Upper lobe of right lung (tissue), 1 donor: ENCODE results near the gene IL11RA. TPM values are rescaled to one million over a fixed set of nuclear protein-coding genes. Genes with fewer than 3 reads are reported as not detected.

ENCODE experiments used
- ATAC-seq: fragments of 200-7000 bp; cut with Tn5 transposase; one replicate; pipeline ENCODE4 v1.9.1; 2020; ENCODE audit warnings: mild to moderate bottlenecking, moderate library complexity
- DNase-seq: peaks from one replicate; pipeline ENCODE4 v3.0.0-alpha.2; 2020
- H3K27ac ChIP-seq: fragments of 200-600 bp; one replicate; pipeline ENCODE4 v1.8.0; 2022
- H3K27me3 ChIP-seq: fragments of 200-600 bp; one replicate; pipeline ENCODE4 v1.8.0; 2022; ENCODE audit warnings: mild to moderate bottlenecking
- H3K36me3 ChIP-seq: fragments of 200-600 bp; one replicate; pipeline ENCODE4 v1.8.0; 2022
- H3K4me1 ChIP-seq: fragments of 200-600 bp; one replicate; pipeline ENCODE4 v1.8.0; 2022
- H3K4me3 ChIP-seq: fragments of 200-600 bp; one replicate; pipeline ENCODE4 v1.8.0; 2022; ENCODE audit warnings: mild to moderate bottlenecking
- H3K9me3 ChIP-seq: fragments of 200-600 bp; one replicate; pipeline ENCODE4 v1.8.0; 2022
- intact Hi-C: fragments of 100-400 bp; cut with DNase I; formaldehyde crosslinking; loops from one replicate; pipeline ENCODE4 v1.11.0; 2022
- total RNA-seq: library from RNA; stranded (reverse); fragmentation: NEBNext Ultra II Directional; extraction: Animal tissue kit (Norgen Biotek cat#: 25700); gene quantifications from one replicate; pipeline ENCODE4 v1.2.1, GENCODE V29; 2021
- TF ChIP-seq, protein P1 (sequence below): fragments of 200-600 bp; IDR thresholded peaks from one replicate; pipeline ENCODE4 v1.8.0; 2022; ENCODE audit warnings: antibody characterized with exemption
- donor health status: DM: no; HTN: yes; CAD: no; lungs with severe emphysema.

IL11RA gene
- total RNA-seq, 1 donor from 2014 or later, result 18.7 TPM

DNA sequence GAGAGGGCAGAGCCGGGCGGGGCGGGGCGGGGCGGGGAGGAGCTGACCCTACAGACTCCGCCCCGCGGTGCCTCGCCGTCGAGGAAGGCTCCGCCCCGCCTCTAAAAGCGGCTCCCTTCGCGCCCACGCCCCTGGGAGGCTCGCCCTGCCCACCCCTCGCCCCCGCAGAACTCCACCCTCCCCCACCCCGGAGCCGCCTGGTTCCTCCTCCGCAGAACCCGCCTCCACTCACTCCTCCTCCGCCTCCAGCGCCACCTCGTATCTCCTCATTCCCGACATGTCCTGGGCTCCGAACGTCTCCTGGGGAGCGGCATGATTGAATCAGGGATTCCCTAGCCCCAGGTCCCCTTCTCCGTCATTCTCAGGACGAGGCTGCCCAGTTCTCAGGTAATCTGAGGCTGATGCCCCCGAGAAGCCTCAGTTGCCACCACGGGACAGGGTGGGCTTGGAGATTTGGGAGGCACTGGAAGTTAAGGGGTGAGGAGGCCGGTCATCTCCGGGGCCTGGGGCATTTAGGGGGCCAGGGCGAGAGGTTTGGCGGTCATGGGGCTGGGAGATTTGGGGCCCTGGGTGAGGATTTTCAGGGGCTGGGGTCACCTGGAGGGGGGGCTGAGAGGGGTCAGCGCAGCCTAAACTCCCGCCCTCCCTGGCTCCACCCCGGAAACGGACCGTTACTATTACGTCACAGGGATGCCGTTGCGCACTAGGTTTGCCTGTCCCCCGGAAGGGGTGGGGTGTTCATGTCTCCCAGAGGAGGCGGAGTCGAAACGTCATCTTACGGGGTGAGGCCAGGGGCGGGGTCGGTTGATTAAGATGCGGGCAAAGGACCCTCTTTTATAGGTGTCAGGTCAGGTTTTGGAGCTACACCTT is 13.6 kb downstream of the IL11RA start:
- TF ChIP-seq, protein P1, sequence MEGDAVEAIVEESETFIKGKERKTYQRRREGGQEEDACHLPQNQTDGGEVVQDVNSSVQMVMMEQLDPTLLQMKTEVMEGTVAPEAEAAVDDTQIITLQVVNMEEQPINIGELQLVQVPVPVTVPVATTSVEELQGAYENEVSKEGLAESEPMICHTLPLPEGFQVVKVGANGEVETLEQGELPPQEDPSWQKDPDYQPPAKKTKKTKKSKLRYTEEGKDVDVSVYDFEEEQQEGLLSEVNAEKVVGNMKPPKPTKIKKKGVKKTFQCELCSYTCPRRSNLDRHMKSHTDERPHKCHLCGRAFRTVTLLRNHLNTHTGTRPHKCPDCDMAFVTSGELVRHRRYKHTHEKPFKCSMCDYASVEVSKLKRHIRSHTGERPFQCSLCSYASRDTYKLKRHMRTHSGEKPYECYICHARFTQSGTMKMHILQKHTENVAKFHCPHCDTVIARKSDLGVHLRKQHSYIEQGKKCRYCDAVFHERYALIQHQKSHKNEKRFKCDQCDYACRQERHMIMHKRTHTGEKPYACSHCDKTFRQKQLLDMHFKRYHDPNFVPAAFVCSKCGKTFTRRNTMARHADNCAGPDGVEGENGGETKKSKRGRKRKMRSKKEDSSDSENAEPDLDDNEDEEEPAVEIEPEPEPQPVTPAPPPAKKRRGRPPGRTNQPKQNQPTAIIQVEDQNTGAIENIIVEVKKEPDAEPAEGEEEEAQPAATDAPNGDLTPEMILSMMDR, result no peak
- intact Hi-C loops, result no loop called here

DNA sequence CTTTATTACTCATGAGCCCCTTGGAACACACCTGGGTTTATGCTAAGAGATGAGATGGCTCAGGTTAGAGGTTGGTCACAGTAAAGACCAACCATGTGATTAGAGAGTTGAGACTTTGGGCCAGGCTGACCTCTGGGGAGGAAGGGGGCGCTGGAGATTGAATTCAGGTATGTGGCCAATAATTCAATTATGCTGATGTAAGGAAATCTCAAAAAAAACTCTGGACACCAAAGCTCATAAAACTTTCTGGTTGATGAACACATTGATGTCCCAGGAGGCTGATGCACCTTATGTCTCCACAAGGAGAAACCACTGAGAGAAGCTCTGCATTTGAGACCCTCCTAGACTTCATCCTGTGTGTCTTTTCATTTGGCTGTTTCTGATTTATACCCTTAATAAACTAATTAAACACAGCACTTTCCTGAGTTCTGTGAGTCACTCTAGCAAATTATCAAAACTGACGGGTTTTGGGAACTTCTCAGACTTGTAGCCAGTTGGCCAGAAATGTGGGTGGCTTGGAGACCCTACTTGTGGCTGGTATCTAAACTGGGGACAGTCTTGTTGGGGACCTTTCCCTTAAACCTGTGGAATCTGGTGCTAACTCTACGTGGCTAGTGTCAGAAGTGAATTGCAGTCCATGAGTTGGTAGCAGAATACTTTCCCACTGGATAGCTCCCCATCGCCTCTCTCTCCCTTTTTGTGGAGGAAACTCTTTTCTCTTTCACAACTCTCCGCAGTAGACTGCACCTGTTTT is 18.0 kb downstream of the IL11RA start:
- TF ChIP-seq, protein P1, result no peak
- Histone ChIP-seq H3K4me3 (no peak overlapping the region), H3K4me1 (peaks cover 7% of the 10 kb centered on the region), H3K27ac (no peak overlapping the region), H3K27me3 (no peaks in the 10 kb centered on the region), H3K9me3 (no peaks in the 10 kb centered on the region), H3K36me3 (no peaks in the 10 kb centered on the region)
- ATAC-seq (no peak), DNase-seq (no peak)
- intact Hi-C loops, result no loop called here

More for the DNA sequence above, 13.6 kb downstream of the IL11RA start:
- Histone ChIP-seq H3K27ac (peak overlapping the region; percentile 96), H3K4me1 (peaks cover 15% of the 10 kb centered on the region), H3K36me3 (no peaks in the 10 kb centered on the region), H3K27me3 (no peaks in the 10 kb centered on the region), H3K9me3 (no peaks in the 10 kb centered on the region), H3K4me3 (peak overlapping the region; percentile 73)
- ATAC-seq, result peak; percentile 93
- peak; percentile 97 for DNase-seq

DNA sequence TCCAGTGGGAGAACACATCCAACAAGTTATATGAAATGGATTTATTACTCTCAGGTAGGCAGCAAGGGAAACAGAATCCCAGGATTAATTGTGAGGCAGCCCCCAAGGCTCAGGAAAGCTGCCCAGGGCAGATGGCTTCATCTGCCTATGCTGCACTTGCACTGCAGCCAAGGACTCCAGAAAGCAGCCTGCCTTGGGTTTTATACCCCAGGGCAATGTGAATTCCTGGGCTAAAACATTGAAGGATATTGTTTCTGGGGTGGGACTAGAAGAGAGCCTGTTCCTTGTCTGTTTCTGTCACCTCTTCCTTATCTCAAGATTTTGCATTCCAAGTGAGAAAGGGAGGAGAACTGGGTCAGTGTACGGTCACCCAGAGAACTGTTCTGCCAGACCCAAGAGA is 19.3 kb downstream of the IL11RA start:
- Histone ChIP-seq H3K27ac (no peak overlapping the region), H3K4me1 (peaks cover 5% of the 10 kb centered on the region), H3K9me3 (no peaks in the 10 kb centered on the region), H3K4me3 (no peak overlapping the region), H3K27me3 (no peaks in the 10 kb centered on the region), H3K36me3 (no peaks in the 10 kb centered on the region)
- TF ChIP-seq, protein P1, result no peak
- DNase-seq (no peak), ATAC-seq (no peak)
- intact Hi-C loops, result no loop called here

DNA sequence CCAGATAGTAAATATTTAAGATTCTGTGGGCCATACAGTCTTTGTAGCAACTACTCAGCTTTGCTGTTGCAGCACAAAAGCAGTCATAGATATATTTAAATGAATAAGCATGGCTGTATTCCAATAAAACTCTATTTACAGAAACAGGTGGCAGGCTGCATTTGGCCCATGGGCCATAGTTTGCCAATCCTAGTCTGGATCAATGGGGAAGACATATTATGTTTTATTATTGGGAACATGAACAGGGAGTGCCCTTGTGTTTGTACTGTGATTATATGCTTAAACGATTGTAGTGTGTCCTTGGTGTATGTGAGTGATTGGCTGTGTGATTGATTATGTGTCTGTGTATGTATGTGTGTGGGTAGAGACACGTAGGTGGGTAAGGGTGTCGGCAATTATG is 22.5 kb downstream of the IL11RA start:
- Histone ChIP-seq H3K4me1 (no peaks in the 10 kb centered on the region), H3K9me3 (no peaks in the 10 kb centered on the region), H3K27me3 (no peaks in the 10 kb centered on the region), H3K27ac (no peak overlapping the region), H3K4me3 (no peak overlapping the region), H3K36me3 (no peaks in the 10 kb centered on the region)
- TF ChIP-seq, protein P1, result no peak
- intact Hi-C loops, result no loop called here
- no peak for ATAC-seq
- no peak for DNase-seq

DNA sequence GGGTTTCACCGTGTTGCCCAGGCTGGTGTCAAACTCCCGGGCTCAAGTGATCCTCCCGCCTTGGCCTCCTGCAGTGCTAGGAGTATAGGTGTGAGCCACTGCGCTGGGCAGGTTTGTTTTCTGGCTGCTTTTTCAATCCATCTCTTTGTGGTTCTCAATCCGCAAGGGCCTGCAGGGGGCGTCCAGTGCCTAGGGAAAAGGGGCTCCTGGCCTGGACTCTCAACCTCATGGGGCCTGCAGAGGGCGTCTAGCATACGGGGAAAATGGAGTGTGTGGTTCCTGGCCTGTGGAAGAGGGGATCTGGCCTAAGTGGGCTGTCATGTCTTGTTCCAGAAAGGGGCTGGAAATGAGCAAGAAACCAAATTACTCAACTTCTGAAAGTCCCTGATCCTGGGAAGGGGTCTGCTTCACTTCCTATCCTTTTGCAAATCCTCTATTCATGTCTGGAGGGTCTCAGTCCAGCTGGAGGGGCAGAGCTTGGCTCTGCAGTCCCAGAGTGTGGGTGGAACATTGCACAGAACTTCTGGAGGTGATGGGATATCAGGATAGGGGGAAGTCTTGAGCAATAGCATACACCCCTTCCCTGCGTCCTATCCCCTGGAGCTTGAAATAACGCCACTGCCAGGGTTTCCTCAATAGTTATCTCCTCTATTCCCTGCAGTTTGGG is 23.2 kb downstream of the IL11RA start:
- no peak overlapping the region for H3K27ac ChIP-seq
- no peaks in the 10 kb centered on the region for H3K36me3 ChIP-seq
- intact Hi-C loops, result no loop called here
- no peak for DNase-seq
- H3K4me3 ChIP-seq, result no peak overlapping the region
- no peaks in the 10 kb centered on the region for H3K4me1 ChIP-seq
- no peaks in the 10 kb centered on the region for H3K27me3 ChIP-seq
- peak; percentile 83 for ATAC-seq
- TF ChIP-seq, protein P1, result peak; percentile 61
- H3K9me3 ChIP-seq, result no peaks in the 10 kb centered on the region
